Temporal lobe (tissue), 1 donor: ENCODE measurements around the gene ZNF317. TPM values are rescaled to one million over a fixed set of nuclear protein-coding genes. Genes with fewer than 3 reads are reported as not detected.

Experiments used
- total RNA-seq: library from RNA; depleted of rRNA; stranded (reverse); fragments of >200 nt; gene quantifications from one replicate; pipeline ENCODE4 v1.2.3, GENCODE V29; 2014

Gene ZNF317
- total RNA-seq, 1 donor from 2014 or later: 15.7 TPM

Other genes starting within 250 kb of the ZNF317 start
- gene MUC16, start 130.0 kb upstream of the ZNF317 start, total RNA-seq: not detected
- not detected for gene OR1M1, start 53.3 kb upstream of the ZNF317 start, total RNA-seq
- gene OR7G2, start 32.9 kb upstream of the ZNF317 start, total RNA-seq: not detected
- not detected for gene OR7G1, start 24.6 kb upstream of the ZNF317 start, total RNA-seq
- not detected for gene OR7G3, start 13.4 kb upstream of the ZNF317 start, total RNA-seq
- gene OR7D2, start 38.6 kb downstream of the ZNF317 start, total RNA-seq: under 0.01 TPM
- gene OR7D4, start 79.2 kb downstream of the ZNF317 start, total RNA-seq: not detected
- not detected for gene OR7E24, start 110.5 kb downstream of the ZNF317 start, total RNA-seq
- gene ZNF699, start 169.4 kb downstream of the ZNF317 start, total RNA-seq: 13.0 TPM
- 55.3 TPM for gene ZNF559, start 183.8 kb downstream of the ZNF317 start, total RNA-seq
- gene ZNF177, start 222.6 kb downstream of the ZNF317 start, total RNA-seq: 10.1 TPM